Panc1 (cell line): ENCODE data around the gene GNAT1.

ENCODE experiments used
- POLR2AphosphoS5 ChIP-seq: IDR thresholded peaks from 2 replicates; pipeline ENCODE4 v1.6.1; 2012; ENCODE audit warnings: mild to moderate bottlenecking, low read depth, low read length, moderate library complexity
- TCF7L2 ChIP-seq: IDR thresholded peaks from 2 replicates; pipeline ENCODE4 v1.6.1; 2011; ENCODE audit warnings: mild to moderate bottlenecking, low read depth, low read length, inconsistent platforms
- TF ChIP-seq, protein P1 (sequence below): fragments of 450-650 bp; IDR thresholded peaks from 2 replicates; pipeline ENCODE4 v1.5.1; 2017; ENCODE audit warnings: mild to moderate bottlenecking
- TF ChIP-seq, protein P2 (sequence below), 2 experiments: IDR thresholded peaks; 2 replicates each; pipeline ENCODE4 v1.6.1; 2011 to 2012; ENCODE audit warnings: low read depth in 2 of 2, control low read depth in 1 of 2, low read length in 1 of 2, mild to moderate bottlenecking in 1 of 2, moderate library complexity in 1 of 2; ENCODE audit not compliant: insufficient read depth in 1 of 2

DNA sequence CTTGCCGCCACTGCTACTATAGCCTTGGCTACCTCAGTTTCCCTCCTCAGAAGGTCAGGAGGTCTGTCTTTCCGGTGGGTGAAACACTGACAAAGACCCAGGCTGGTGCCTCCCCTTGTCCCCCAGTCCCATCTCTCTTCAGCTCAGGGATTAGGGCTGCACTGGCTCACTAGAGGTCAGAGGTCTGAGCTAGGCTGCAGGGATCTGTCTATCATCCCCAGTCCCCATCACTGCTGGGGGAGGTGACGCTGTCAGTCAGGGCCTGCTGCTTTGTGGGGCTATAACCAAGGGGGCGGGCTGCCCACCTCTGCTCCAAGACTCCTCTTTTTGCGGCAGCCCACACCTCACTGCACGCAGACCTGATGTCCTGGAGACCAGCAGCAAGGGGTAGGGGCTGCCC, 22.6 kb upstream of the GNAT1 start:
- TF ChIP-seq TCF7L2 (no peak), POLR2AphosphoS5 (no peak)
- TF ChIP-seq, protein P1, sequence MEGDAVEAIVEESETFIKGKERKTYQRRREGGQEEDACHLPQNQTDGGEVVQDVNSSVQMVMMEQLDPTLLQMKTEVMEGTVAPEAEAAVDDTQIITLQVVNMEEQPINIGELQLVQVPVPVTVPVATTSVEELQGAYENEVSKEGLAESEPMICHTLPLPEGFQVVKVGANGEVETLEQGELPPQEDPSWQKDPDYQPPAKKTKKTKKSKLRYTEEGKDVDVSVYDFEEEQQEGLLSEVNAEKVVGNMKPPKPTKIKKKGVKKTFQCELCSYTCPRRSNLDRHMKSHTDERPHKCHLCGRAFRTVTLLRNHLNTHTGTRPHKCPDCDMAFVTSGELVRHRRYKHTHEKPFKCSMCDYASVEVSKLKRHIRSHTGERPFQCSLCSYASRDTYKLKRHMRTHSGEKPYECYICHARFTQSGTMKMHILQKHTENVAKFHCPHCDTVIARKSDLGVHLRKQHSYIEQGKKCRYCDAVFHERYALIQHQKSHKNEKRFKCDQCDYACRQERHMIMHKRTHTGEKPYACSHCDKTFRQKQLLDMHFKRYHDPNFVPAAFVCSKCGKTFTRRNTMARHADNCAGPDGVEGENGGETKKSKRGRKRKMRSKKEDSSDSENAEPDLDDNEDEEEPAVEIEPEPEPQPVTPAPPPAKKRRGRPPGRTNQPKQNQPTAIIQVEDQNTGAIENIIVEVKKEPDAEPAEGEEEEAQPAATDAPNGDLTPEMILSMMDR = no peak
- TF ChIP-seq, protein P2, sequence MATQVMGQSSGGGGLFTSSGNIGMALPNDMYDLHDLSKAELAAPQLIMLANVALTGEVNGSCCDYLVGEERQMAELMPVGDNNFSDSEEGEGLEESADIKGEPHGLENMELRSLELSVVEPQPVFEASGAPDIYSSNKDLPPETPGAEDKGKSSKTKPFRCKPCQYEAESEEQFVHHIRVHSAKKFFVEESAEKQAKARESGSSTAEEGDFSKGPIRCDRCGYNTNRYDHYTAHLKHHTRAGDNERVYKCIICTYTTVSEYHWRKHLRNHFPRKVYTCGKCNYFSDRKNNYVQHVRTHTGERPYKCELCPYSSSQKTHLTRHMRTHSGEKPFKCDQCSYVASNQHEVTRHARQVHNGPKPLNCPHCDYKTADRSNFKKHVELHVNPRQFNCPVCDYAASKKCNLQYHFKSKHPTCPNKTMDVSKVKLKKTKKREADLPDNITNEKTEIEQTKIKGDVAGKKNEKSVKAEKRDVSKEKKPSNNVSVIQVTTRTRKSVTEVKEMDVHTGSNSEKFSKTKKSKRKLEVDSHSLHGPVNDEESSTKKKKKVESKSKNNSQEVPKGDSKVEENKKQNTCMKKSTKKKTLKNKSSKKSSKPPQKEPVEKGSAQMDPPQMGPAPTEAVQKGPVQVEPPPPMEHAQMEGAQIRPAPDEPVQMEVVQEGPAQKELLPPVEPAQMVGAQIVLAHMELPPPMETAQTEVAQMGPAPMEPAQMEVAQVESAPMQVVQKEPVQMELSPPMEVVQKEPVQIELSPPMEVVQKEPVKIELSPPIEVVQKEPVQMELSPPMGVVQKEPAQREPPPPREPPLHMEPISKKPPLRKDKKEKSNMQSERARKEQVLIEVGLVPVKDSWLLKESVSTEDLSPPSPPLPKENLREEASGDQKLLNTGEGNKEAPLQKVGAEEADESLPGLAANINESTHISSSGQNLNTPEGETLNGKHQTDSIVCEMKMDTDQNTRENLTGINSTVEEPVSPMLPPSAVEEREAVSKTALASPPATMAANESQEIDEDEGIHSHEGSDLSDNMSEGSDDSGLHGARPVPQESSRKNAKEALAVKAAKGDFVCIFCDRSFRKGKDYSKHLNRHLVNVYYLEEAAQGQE (IDR thresholded peaks at IDR 0.05; ENCODE audit: insufficient read depth in 1 of 2, low read depth in 2 of 2, low read length in 1 of 2) = no peak
